Small intestine (tissue), 7 donors: ENCODE measurements around the gene GCSH. TPM values are rescaled to one million over a fixed set of nuclear protein-coding genes. Genes with fewer than 3 reads are reported as not detected.

Experiments
- DNase-seq, 2 donors: peaks; one replicate each; pipeline versions ENCODE4 v3.0.0 to v3.0.0-alpha.2; 2013
- FAIRE-seq: peaks from 2 replicates; lab custom pipeline; 2012; peaks lifted over from hg19 to GRCh38; lab: Jason Lieb, UNC
- H3K27ac ChIP-seq, 3 donors: one replicate each; pipeline ENCODE4 v1.5.1; 2013; ENCODE audit warnings: low read length in 2 of 3, mild to moderate bottlenecking in 2 of 3, control low read depth in 1 of 3, inconsistent platforms in 1 of 3, low read depth in 1 of 3, moderate library complexity in 1 of 3
- H3K27me3 ChIP-seq, 3 donors: one replicate each; pipeline ENCODE4 v1.6.1; 2013; ENCODE audit warnings: low read length in 3 of 3, inconsistent platforms in 1 of 3; ENCODE audit not compliant: control insufficient read depth in 3 of 3, insufficient read depth in 3 of 3
- H3K36me3 ChIP-seq, 3 donors: one replicate each; pipeline ENCODE4 v1.6.1; 2013; ENCODE audit warnings: low read length in 3 of 3, inconsistent platforms in 1 of 3, low read depth in 1 of 3, mild to moderate bottlenecking in 1 of 3, moderate library complexity in 1 of 3; ENCODE audit not compliant: control insufficient read depth in 3 of 3, insufficient read depth in 2 of 3
- H3K4me1 ChIP-seq, 3 donors: one replicate each; pipeline ENCODE4 v1.6.1; 2013; ENCODE audit warnings: low read length in 2 of 3, inconsistent platforms in 1 of 3, low read depth in 1 of 3, mild to moderate bottlenecking in 1 of 3, moderate library complexity in 1 of 3; ENCODE audit not compliant: control insufficient read depth in 3 of 3, insufficient read depth in 2 of 3
- H3K4me3 ChIP-seq, 3 donors: one replicate each; pipeline ENCODE4 v1.5.1; 2013; ENCODE audit warnings: low read length in 3 of 3, control low read depth in 1 of 3, inconsistent platforms in 1 of 3, low read depth in 1 of 3, mild to moderate bottlenecking in 1 of 3, moderate library complexity in 1 of 3
- H3K9me3 ChIP-seq, 2 donors: one replicate each; pipeline ENCODE4 v1.6.1; 2013; ENCODE audit warnings: low read depth in 1 of 2, low read length in 1 of 2; ENCODE audit not compliant: control insufficient read depth in 2 of 2, insufficient read depth in 1 of 2
- WGBS, 3 donors: extraction: QIAGEN DNeasy Blood & Tissue Kit; methylation state at CpG; one replicate each; pipeline ENCODE4 v1.1.7; 2013; 5-methylcytosine and 5-hydroxymethylcytosine counted together
- polyA plus RNA-seq, 4 donors: library from polyadenylated mRNA; stranded (reverse) in 3 of 4; unstranded in 1 of 4; fragments of 200-250 nt in 3 of 4; fragments of 120-200 nt in 1 of 4; gene quantifications; one replicate each; pipeline versions ENCODE4 v1.2.1 to v1.2.3, GENCODE V29; 2013
- donor health status: healthy with polysubstance abuse.
- donor health status: control.
- donor health status: control.
- donor health status: Bipolar disorder and iron deficiency.
- donor health status: healthy.

GCSH gene
- polyA plus RNA-seq, 4 donors, result 2.7 to 28.3 (median 19.5) TPM

- peaks cover 0 to 13% (median 4%) of the 10 kb centered on the region in 3 donors for H3K36me3 ChIP-seq
- H3K4me3 ChIP-seq, result peak within 1 kb of the TSS; percentile 66 to 97 (median 82)
- peak; percentile 95 to 98 for DNase-seq
- peak within 1 kb of the TSS; percentile 47 to 90 (median 71) for H3K27ac ChIP-seq
- no peaks in the 10 kb centered on the region for H3K27me3 ChIP-seq
- no peaks in the 10 kb centered on the region for H3K9me3 ChIP-seq
- FAIRE-seq, result no peak
- peaks cover 0 to 14% (median 9%) of the 10 kb centered on the region in 3 donors for H3K4me1 ChIP-seq
- WGBS, 3 donors, result 3 to 4% (median 3%) methylated on average over 39 to 54 of the region's 54 CpGs
Observed at GRCh38 chr16:81035398-81035974, 60.7 kb downstream of the GCSH start, which contains the start of gene ATMIN. Gene ATMIN (plus strand): TSS chr16:81035842. CDS start chr16:81035871, 29 bp downstream.

Other genes starting within 250 kb of the GCSH start
- 100 to 1,000 TPM in 3 of 4 donors, 10 to 100 TPM in 1; 50.0 to 140 (median 125) TPM for gene CMC2, start 89.5 kb downstream of the GCSH start, polyA plus RNA-seq
- gene CENPN, start 89.2 kb downstream of the GCSH start, polyA plus RNA-seq, result 10 to 100 TPM in 2 of 4 donors, 1 to 10 TPM in 2; 5.8 to 22.9 (median 8.5) TPM
- gene ATMIN, start 60.6 kb downstream of the GCSH start, polyA plus RNA-seq, result 10 to 100 TPM; 13.5 to 29.6 (median 15.6) TPM
- under 1 TPM in 2 of 4 donors, not detected in 2; 0.54 to 0.74 TPM for gene C16orf46, start 19.2 kb downstream of the GCSH start, polyA plus RNA-seq
- 10 to 100 TPM in 2 of 4 donors, 1 to 10 TPM in 2; 1.4 to 31.1 (median 17.8) TPM for gene BCO1, start 142.3 kb upstream of the GCSH start, polyA plus RNA-seq
- gene GAN, start 218.6 kb upstream of the GCSH start, polyA plus RNA-seq, result 1 to 10 TPM in 2 of 4 donors, under 1 TPM in 2; 0.27 to 2.5 (median 1.4) TPM